Transverse colon (tissue), 4 donors: Measurements from ENCODE around the gene NT5DC3. TPM values are rescaled to one million over a fixed set of nuclear protein-coding genes. Genes with fewer than 3 reads are reported as not detected.

Source experiments
- DNase-seq: peaks from one replicate; pipeline ENCODE4 v3.0.0-alpha.2; 2019
- H3K27ac ChIP-seq, 4 donors: fragments of 200-600 bp; sonication (generic); 2 replicates each; pipeline ENCODE4 v1.5.1; 2016 to 2018; ENCODE audit warnings: inconsistent platforms in 4 of 4
- H3K27me3 ChIP-seq: fragments of 200-600 bp; sonication (generic); 2 replicates; pipeline ENCODE4 v1.5.1; 2017; ENCODE audit warnings: inconsistent platforms
- H3K36me3 ChIP-seq, 4 donors: fragments of 200-600 bp; sonication (generic); 2 replicates each; pipeline ENCODE4 v1.5.1; 2017 to 2019; ENCODE audit warnings: inconsistent platforms in 4 of 4
- H3K4me1 ChIP-seq, 4 donors: fragments of 200-600 bp; sonication (generic); 2 replicates each; pipeline ENCODE4 v1.5.1; 2017 to 2020; ENCODE audit warnings: inconsistent platforms in 4 of 4
- H3K4me3 ChIP-seq, 4 donors: fragments of 200-600 bp; sonication (generic); 1 replicate in 1 of 4; 2 replicates in 3 of 4; pipeline versions ENCODE4 v1.5.1 to v1.6.1; 2017 to 2019; ENCODE audit warnings: inconsistent platforms in 4 of 4
- H3K9me3 ChIP-seq, 2 donors: fragments of 200-600 bp; sonication (generic); 2 replicates each; pipeline ENCODE4 v1.5.1; 2017 to 2019; ENCODE audit warnings: inconsistent platforms in 2 of 2
- CTCF ChIP-seq, 5 experiments: fragments of 200-600 bp in 3 of 5; fragments of 450-650 bp in 2 of 5; sonication (generic) in 3 of 5; IDR thresholded peaks; 1 replicate in 2 of 5; 2 replicates in 3 of 5; pipeline ENCODE4 v1.5.1; 2016 to 2017; ENCODE audit warnings: antibody characterized with exemption in 5 of 5, inconsistent platforms in 3 of 5, mild to moderate bottlenecking in 2 of 5, moderate library complexity in 1 of 5
- EP300 ChIP-seq: sonication (generic); formaldehyde crosslinking; IDR thresholded peaks from one replicate; pipeline ENCODE4 v1.6.1; 2017; ENCODE audit warnings: antibody characterized with exemption, low read depth
- POLR2A ChIP-seq: fragments of 450-650 bp; IDR thresholded peaks from one replicate; pipeline ENCODE4 v1.6.1; 2016; ENCODE audit warnings: antibody characterized with exemption, mild to moderate bottlenecking, moderate library complexity
- POLR2AphosphoS5 ChIP-seq, 3 donors: sonication (generic); formaldehyde crosslinking; IDR thresholded peaks; one replicate each; pipeline ENCODE4 v1.6.1; 2016; ENCODE audit warnings: antibody characterized with exemption in 3 of 3
- whole genome bisulfite sequencing, 2 donors: methylation state at CpG; one replicate each; pipeline ENCODE4 v1.1.5; 2018; ENCODE audit warnings: low coverage in 1 of 2; 5-methylcytosine and 5-hydroxymethylcytosine counted together
- in situ Hi-C, 4 donors: fragments of 200-750 bp; cut with MboI; loops; one replicate each; pipeline versions ENCODE4 v1.15.0 to v1.15.1; 2017; ENCODE audit warnings: low sequenced_read_pairs in 3 of 4, low pct_ligation_motif_present in 1 of 4, low pct_unique_long_range_greater_than_20kb in 1 of 4
- intact Hi-C: fragments of 100-400 bp; cut with DNase I; formaldehyde crosslinking; loops from one replicate; pipeline ENCODE4 v1.15.1; 2023; ENCODE audit warnings: low total_unique reads
- total RNA-seq, 4 donors: library from RNA; depleted of rRNA; stranded (reverse); fragments of >200 nt; gene quantifications; one replicate each; pipeline ENCODE4 v1.1.0, GENCODE V29; 2016

Gene NT5DC3
- total RNA-seq, 4 donors from 2014 or later: 24.3 to 71.4 (median 54.8) TPM

GRCh38 chr12:103772367-103773108 lies 68.5 kb downstream of the NT5DC3 start:
- Histone ChIP-seq H3K36me3 (peaks cover 0 to 10% (median 3%) of the 10 kb centered on the region in 4 donors), H3K4me3 (no peak overlapping the region), H3K9me3 (no peaks in the 10 kb centered on the region), H3K4me1 (peaks cover 0 to 8% (median 6%) of the 10 kb centered on the region in 4 donors), H3K27ac (peak overlapping the region in 3 of 4 donors; percentile 0 to 33 (median 7)), H3K27me3 (no peaks in the 10 kb centered on the region)
- in situ Hi-C loops: no loop called here
- intact Hi-C loops: loop anchor here (10.0 kb wide), 1 partner anchor 92 kb away; no protein-coding TSS in a partner anchor
- no peak for DNase-seq
- TF ChIP-seq CTCF (IDR thresholded peaks at IDR 0.05): no peak
- peak in 1 of 3 donors; percentile 4 for TF ChIP-seq POLR2AphosphoS5 (IDR thresholded peaks at IDR 0.05)
- TF ChIP-seq EP300: no peak
- no peak for TF ChIP-seq POLR2A
- 67 to 77% methylated on average over 2 to 7 of the region's 7 CpGs for WGBS, 2 donors

- 74% methylated on average over 3 of the region's 3 CpGs; no CpG with 5 or more reads in 1 of the 2 donors for WGBS, 2 donors
These were observed 69.6 kb downstream of the NT5DC3 start for GRCh38 chr12:103771466-103771865.

GRCh38 chr12:103769240-103769945 lies 71.6 kb downstream of the NT5DC3 start:
- 94 to 96% methylated on average over 4 to 9 of the region's 9 CpGs for WGBS, 2 donors
- Histone ChIP-seq H3K36me3 (peaks cover 0 to 11% (median 0%) of the 10 kb centered on the region in 4 donors), H3K9me3 (no peaks in the 10 kb centered on the region), H3K4me3 (no peak overlapping the region), H3K27me3 (no peaks in the 10 kb centered on the region), H3K27ac (no peak overlapping the region), H3K4me1 (peaks cover 0 to 8% (median 6%) of the 10 kb centered on the region in 4 donors)
- in situ Hi-C loops (no loop called here), intact Hi-C loops (no loop called here)
- no peak for DNase-seq
- no peak for TF ChIP-seq POLR2AphosphoS5 (IDR thresholded peaks at IDR 0.05)

More at GRCh38 chr12:103771466-103771865, 69.6 kb downstream of the NT5DC3 start:
- in situ Hi-C loops (no loop called here), intact Hi-C loops (loop anchor here (10.0 kb wide), 1 partner anchor 93 kb away; no protein-coding TSS in a partner anchor)
- Histone ChIP-seq H3K4me3 (no peak overlapping the region), H3K36me3 (peaks cover 0 to 8% (median 0%) of the 10 kb centered on the region in 4 donors), H3K27ac (no peak overlapping the region), H3K9me3 (no peaks in the 10 kb centered on the region), H3K27me3 (no peaks in the 10 kb centered on the region), H3K4me1 (peaks cover 0 to 8% (median 6%) of the 10 kb centered on the region in 4 donors)
- DNase-seq: peak; percentile 17
- no peak for TF ChIP-seq EP300
- no peak for TF ChIP-seq POLR2AphosphoS5 (IDR thresholded peaks at IDR 0.05)
- peak in 4 of 5 experiments; percentile 16 to 34 (median 32) for TF ChIP-seq CTCF (IDR thresholded peaks at IDR 0.05)

- H3K27ac ChIP-seq: no peak overlapping the region
- H3K9me3 ChIP-seq: no peaks in the 10 kb centered on the region
- no peak for TF ChIP-seq POLR2A
- TF ChIP-seq EP300: no peak
- no peak for TF ChIP-seq CTCF (IDR thresholded peaks at IDR 0.05)
- TF ChIP-seq POLR2AphosphoS5 (IDR thresholded peaks at IDR 0.05): no peak
- peaks cover 0 to 7% (median 3%) of the 10 kb centered on the region in 4 donors for H3K4me1 ChIP-seq
- DNase-seq: no peak
- intact Hi-C loops: no loop called here
- no peaks in the 10 kb centered on the region for H3K27me3 ChIP-seq
- WGBS, 2 donors: 93 to 100% methylated on average over 3 to 7 of the region's 8 CpGs
- in situ Hi-C loops: no loop called here
- H3K36me3 ChIP-seq: peaks cover 0 to 11% (median 0%) of the 10 kb centered on the region in 4 donors
- H3K4me3 ChIP-seq: no peak overlapping the region
These were observed 72.4 kb downstream of the NT5DC3 start for GRCh38 chr12:103768467-103769123.
